ENCODE data around the gene COPA. TPM values are rescaled to one million over a fixed set of nuclear protein-coding genes. Genes with fewer than 3 reads are reported as not detected.

The COPA gene
- total and polyA plus RNA-seq, 12 donors: 58.4 to 209 (median 134) TPM

GRCh38 chr1:160326418-160326817 is 16.6 kb downstream of the COPA start:
- Histone ChIP-seq H3K9me3 (replicated peaks in 1 of 3) (no peaks in the 10 kb centered on the region), H3K4me1 (replicated peaks in 1 of 2) (no peaks in the 10 kb centered on the region), H3K4me3 (no peak overlapping the region), H3K36me3 (replicated peaks in 1 of 2) (peaks cover 0 to 93% of the 10 kb centered on the region in 2 donors), H3K27ac (no peak overlapping the region), H3K27me3 (no peaks in the 10 kb centered on the region)
- WGBS, 4 donors: 77 to 98% (median 95%) methylated on average over 5 of the region's 5 CpGs
- no peak for TF ChIP-seq CTCF (IDR thresholded peaks at IDR 0.05)
- no peak for TF ChIP-seq POLR2A (IDR thresholded peaks at IDR 0.05)
- intact Hi-C loops (cut with DNase I): no loop called here
- no peak for DNase-seq

GRCh38 chr1:160325252-160325651 is 17.8 kb downstream of the COPA start:
- intact Hi-C loops (cut with DNase I): no loop called here
- Histone ChIP-seq H3K9me3 (replicated peaks in 1 of 3) (no peaks in the 10 kb centered on the region), H3K27me3 (no peaks in the 10 kb centered on the region), H3K4me1 (replicated peaks in 1 of 2) (peaks cover 0 to 6% of the 10 kb centered on the region in 2 donors), H3K4me3 (no peak overlapping the region), H3K36me3 (replicated peaks in 1 of 2) (peaks cover 0 to 83% of the 10 kb centered on the region in 2 donors), H3K27ac (no peak overlapping the region)
- 94 to 98% (median 96%) methylated on average over 4 of the region's 4 CpGs for WGBS, 4 donors
- TF ChIP-seq POLR2A (IDR thresholded peaks at IDR 0.05): no peak
- no peak for TF ChIP-seq CTCF (IDR thresholded peaks at IDR 0.05)
- no peak for DNase-seq

GRCh38 chr1:160322831-160323230 is 20.2 kb downstream of the COPA start:
- peaks cover 0 to 69% of the 10 kb centered on the region in 2 donors for H3K36me3 ChIP-seq (replicated peaks in 1 of 2)
- peaks cover 0 to 10% of the 10 kb centered on the region in 2 donors for H3K4me1 ChIP-seq (replicated peaks in 1 of 2)
- H3K27me3 ChIP-seq: no peaks in the 10 kb centered on the region
- DNase-seq: no peak
- no peak overlapping the region for H3K27ac ChIP-seq
- no peak overlapping the region for H3K4me3 ChIP-seq
- H3K9me3 ChIP-seq (replicated peaks in 1 of 3): no peaks in the 10 kb centered on the region
- 95 to 98% (median 96%) methylated on average over 6 of the region's 6 CpGs for WGBS, 4 donors
- TF ChIP-seq CTCF (IDR thresholded peaks at IDR 0.05): no peak
- TF ChIP-seq POLR2A (IDR thresholded peaks at IDR 0.05): no peak
- intact Hi-C loops (cut with DNase I): no loop called here

- TF ChIP-seq CTCF (IDR thresholded peaks at IDR 0.05): no peak
- no peak for TF ChIP-seq POLR2A (IDR thresholded peaks at IDR 0.05)
- 86 to 90% (median 89%) methylated on average over 2 of the region's 2 CpGs for WGBS, 4 donors
- peaks cover 0 to 83% of the 10 kb centered on the region in 2 donors for H3K36me3 ChIP-seq (replicated peaks in 1 of 2)
- no peak for DNase-seq
- no peaks in the 10 kb centered on the region for H3K9me3 ChIP-seq (replicated peaks in 1 of 3)
- no peak overlapping the region for H3K27ac ChIP-seq
- intact Hi-C loops (cut with DNase I): no loop called here
- H3K27me3 ChIP-seq: no peaks in the 10 kb centered on the region
- no peak overlapping the region for H3K4me3 ChIP-seq
- H3K4me1 ChIP-seq (replicated peaks in 1 of 2): peaks cover 0 to 5% of the 10 kb centered on the region in 2 donors
These were observed 27.7 kb downstream of the COPA start for GRCh38 chr1:160315359-160315758.
